Erythroblast (primary cell): ENCODE measurements around the gene NLGN1.
"Not testable (repeated sequence)": the region's sequence is repeated elsewhere in the genome, so short reads cannot be mapped to it uniquely, and the experiment has no call there.

ENCODE experiments used
- DNase-seq, 2 experiments: peaks; one replicate each; lab custom pipeline; 2025; lab: John Stamatoyannopoulos, UW
- GATA1 ChIP-seq: IDR thresholded peaks from 2 replicates; pipeline ENCODE4 v1.6.1; 2011; ENCODE audit warnings: low read depth, mild to moderate bottlenecking, control low read depth, low read length, moderate library complexity
- POLR2A ChIP-seq: IDR thresholded peaks from 2 replicates; pipeline ENCODE4 v1.6.1; 2011; ENCODE audit warnings: mild to moderate bottlenecking, low read length

NLGN1 gene

DNA sequence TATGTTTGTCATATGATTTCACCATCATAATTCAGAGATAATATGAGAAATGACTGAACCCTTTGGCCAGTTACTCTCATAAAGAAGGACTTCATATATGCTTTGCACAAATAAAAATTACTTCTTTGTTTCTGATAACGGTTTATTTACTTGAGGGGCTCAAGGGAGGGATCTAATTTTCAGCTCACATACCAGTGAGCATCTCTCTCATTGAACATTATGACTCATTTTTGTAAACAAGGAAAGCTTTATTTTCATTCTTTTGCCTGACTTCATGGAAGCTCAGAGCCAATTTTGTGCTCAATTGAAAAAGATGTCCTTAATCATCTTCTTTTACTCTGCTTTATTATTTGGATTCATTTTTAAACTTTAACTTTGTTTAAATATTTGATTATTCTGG is 5.8 kb downstream of the NLGN1 start:
- no peak for DNase-seq

GRCh38 chr3:173404156-173404555 is 6.6 kb downstream of the NLGN1 start:
- TF ChIP-seq POLR2A = no peak
- no peak for TF ChIP-seq GATA1

More for the DNA sequence above, 5.8 kb downstream of the NLGN1 start:
- TF ChIP-seq GATA1 (no peak), POLR2A (no peak)

GRCh38 chr3:173410436-173410835 is 12.9 kb downstream of the NLGN1 start:
- no peak for DNase-seq
- TF ChIP-seq POLR2A (no peak), GATA1 (no peak)

More at GRCh38 chr3:173404156-173404555, 6.6 kb downstream of the NLGN1 start:
- DNase-seq = no peak

DNA sequence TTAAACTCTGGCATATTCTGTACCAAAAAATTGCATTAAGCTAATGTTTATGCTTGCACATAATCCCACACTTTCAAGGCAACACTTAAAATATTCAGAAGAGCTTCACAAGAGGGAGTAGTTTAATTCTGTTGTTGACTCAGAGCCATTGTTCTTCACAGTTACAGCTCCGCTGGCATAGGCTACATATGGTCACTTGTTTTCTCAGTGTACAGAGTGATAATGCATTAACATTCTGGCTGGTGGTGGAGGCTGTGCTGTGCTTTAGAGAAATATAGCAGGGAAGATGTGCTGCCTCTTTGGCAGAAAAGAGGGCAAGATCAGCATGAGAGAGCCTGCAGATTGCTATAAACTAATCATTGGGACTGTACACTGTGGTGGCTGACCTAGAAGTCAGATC is 13.3 kb downstream of the NLGN1 start:
- no peak for TF ChIP-seq POLR2A
- no peak for TF ChIP-seq GATA1
- DNase-seq = no peak

DNA sequence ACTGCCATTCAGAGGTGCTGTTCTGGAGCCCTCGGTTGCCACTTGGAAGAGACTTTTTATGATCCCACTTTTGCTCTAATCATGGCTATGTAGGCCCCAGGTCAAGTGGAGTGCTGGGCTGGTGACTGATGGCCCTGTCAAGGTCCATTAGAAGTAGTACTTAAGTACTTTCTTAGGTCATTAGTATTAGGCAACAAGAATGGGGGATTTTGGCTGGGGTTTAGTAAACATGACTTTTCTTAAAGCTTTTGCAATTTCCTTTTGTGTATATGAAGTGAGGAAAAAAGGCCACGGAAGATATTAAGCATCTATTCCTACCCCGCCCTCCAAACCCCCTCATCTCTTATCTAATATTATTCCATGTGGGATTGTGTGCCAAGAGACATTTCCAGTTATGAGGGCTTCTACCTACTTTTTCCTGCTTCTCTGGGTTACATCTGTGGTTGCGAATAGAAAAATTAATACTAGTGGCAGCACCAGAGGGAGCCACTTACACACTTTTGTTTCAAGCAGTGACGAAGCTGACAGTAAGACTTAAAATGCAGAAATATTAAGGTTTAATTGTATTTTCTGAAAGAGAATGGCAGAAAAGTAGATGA is 13.9 kb downstream of the NLGN1 start:
- TF ChIP-seq POLR2A (no peak), GATA1 (no peak)
- peak in 1 of 2 experiments; percentile 22 for DNase-seq

GRCh38 chr3:173416070-173416469 is 18.5 kb downstream of the NLGN1 start:
- no peak for TF ChIP-seq GATA1
- no peak for TF ChIP-seq POLR2A
- no peak for DNase-seq

DNA sequence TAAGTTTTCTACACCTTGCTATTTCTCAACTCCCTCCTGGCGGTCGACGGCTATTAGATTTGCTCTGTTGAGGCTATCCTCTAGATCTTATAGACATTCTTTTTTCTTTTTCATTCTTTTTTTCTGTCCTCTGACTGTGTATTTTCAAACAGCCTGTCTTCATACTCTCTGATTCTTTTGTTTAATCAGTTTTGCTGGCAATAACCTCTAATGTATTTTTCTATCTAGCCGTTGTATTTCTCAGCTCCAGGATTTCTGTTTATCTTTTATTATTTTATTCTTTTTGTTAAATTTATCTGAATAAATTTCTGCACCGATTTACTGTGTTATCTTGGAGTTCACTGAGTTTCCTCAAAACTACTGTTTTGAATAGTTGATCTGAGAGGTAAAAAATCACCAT is 31.5 kb downstream of the NLGN1 start:
- TF ChIP-seq POLR2A (no peak), GATA1 (no peak)
- DNase-seq = no peak

GRCh38 chr3:173429527-173429926 is 32.0 kb downstream of the NLGN1 start:
- DNase-seq = no peak
- no peak for TF ChIP-seq POLR2A
- TF ChIP-seq GATA1 = no peak

- TF ChIP-seq GATA1 = no peak
- no peak for TF ChIP-seq POLR2A
- no peak for DNase-seq
Measured at GRCh38 chr3:173430576-173430975, 33.0 kb downstream of the NLGN1 start.

GRCh38 chr3:173439004-173439403 is 41.5 kb downstream of the NLGN1 start:
- TF ChIP-seq POLR2A (no peak), GATA1 (no peak)
- no peak for DNase-seq

DNA sequence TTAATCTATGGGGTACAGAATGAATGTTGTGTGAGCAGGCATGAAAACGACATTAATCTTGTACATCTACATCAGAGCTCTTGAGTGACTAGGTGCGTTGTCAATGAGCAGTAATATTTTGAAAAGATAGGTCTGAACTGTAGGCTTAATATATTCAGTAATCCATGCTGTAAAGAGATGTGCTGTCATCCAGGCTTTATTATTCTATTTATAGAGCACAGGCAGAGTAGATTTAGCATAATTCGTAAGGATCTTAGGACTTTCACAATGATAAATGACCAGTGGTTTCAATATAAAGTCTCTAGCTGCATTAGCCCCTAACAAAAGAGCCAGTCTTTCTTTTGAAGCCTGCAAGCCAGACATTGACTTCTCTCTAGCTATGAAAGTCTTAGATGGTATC is 43.0 kb downstream of the NLGN1 start:
- DNase-seq = no peak
- TF ChIP-seq GATA1 (no peak), POLR2A (no peak)

GRCh38 chr3:173451561-173451960 is 54.0 kb downstream of the NLGN1 start:
- not testable (repeated sequence) for DNase-seq

DNA sequence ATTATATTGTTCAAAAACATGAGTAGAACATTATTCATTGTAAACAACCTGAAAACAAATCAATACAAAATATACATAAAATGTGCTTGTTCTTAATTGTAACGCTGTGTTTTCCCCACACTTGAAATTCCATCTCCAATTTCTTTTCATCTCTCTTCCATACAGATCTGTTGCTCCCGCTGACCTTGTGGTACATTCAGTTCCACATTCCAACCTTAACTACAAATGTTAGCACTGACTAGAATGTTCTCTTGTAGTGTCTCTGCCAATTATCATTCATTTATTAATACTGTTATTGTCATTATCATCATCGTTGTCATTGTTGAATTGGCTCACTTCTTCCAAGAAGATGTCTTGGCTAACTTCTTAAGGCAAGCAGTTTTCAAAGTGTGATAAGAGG is 65.7 kb downstream of the NLGN1 start:
- DNase-seq = no peak
- TF ChIP-seq POLR2A = no peak
- no peak for TF ChIP-seq GATA1

- DNase-seq = no peak
- TF ChIP-seq GATA1 (no peak), POLR2A (no peak)
Measured at GRCh38 chr3:173465112-173465511, 67.6 kb downstream of the NLGN1 start.

- DNase-seq = no peak
- TF ChIP-seq GATA1 (no peak), POLR2A (no peak)
Measured at GRCh38 chr3:173465898-173466678, 68.5 kb downstream of the NLGN1 start.

- TF ChIP-seq GATA1 (no peak), POLR2A (no peak)
- DNase-seq = no peak
Measured at GRCh38 chr3:173467501-173467900, 70.0 kb downstream of the NLGN1 start.

GRCh38 chr3:173473237-173473636 is 75.7 kb downstream of the NLGN1 start:
- no peak for DNase-seq
- TF ChIP-seq POLR2A (no peak), GATA1 (no peak)
